Subcutaneous adipose tissue (tissue), 4 donors: ENCODE results near the gene FGR. TPM values are rescaled to one million over a fixed set of nuclear protein-coding genes. Genes with fewer than 3 reads are reported as not detected.

Source experiments
- total RNA-seq, 4 donors: library from RNA; depleted of rRNA; stranded (reverse); fragments of >200 nt; gene quantifications; one replicate each; pipeline ENCODE4 v1.1.0, GENCODE V29; 2016
- TF ChIP-seq, protein P1 (sequence below): fragments of 450-650 bp; IDR thresholded peaks from one replicate; pipeline ENCODE4 v1.5.1; 2016; ENCODE audit warnings: low read depth, mild to moderate bottlenecking, control low read depth, antibody characterized with exemption, moderate library complexity

FGR gene
- total RNA-seq, 4 donors from 2014 or later: 22.4 to 179 (median 44.6) TPM

- TF ChIP-seq, protein P1, sequence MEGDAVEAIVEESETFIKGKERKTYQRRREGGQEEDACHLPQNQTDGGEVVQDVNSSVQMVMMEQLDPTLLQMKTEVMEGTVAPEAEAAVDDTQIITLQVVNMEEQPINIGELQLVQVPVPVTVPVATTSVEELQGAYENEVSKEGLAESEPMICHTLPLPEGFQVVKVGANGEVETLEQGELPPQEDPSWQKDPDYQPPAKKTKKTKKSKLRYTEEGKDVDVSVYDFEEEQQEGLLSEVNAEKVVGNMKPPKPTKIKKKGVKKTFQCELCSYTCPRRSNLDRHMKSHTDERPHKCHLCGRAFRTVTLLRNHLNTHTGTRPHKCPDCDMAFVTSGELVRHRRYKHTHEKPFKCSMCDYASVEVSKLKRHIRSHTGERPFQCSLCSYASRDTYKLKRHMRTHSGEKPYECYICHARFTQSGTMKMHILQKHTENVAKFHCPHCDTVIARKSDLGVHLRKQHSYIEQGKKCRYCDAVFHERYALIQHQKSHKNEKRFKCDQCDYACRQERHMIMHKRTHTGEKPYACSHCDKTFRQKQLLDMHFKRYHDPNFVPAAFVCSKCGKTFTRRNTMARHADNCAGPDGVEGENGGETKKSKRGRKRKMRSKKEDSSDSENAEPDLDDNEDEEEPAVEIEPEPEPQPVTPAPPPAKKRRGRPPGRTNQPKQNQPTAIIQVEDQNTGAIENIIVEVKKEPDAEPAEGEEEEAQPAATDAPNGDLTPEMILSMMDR: no peak
Observed at GRCh38 chr1:27622828-27623227, 12.2 kb downstream of the FGR start.

DNA sequence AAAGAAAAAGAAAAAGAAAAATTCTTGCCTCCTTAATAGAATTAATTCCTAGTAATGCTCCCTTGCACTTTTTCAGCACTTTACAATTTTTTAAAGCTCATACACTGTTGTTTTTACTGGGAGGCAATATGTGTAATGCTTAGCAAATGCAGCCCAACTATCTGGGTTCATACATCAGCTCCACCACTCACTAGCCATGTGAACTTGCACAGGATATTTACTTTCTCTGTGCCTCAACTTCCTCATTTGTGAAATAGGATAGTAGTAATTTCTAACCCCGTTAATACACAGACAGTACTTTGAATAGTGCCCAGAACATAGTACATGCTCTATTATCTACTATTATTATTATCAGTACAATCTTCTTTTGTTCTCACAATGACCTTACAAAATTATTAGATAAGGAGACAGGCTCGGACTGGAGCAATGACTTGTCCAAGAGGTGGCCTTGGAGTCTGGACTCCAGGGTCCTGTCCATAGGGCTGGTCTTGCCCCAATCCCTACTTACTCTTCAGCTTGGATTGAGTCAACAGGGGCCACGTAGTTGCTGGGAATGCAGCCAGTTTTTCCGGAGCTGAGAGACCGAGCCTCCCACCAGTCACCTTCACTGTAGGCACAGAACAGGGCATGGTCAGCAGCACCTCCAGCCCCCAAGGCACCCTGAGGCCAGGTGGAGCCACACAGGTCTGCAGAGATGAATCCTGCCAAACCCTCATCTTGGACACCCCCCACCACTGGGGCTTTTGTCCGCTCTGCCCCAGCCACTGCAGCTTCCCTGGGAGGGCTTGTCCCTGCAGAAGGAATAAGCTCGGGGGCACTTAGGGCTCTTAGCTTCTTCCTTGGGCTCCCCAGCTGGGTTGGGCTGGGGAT is 13.7 kb downstream of the FGR start:
- TF ChIP-seq, protein P1: no peak

GRCh38 chr1:27618341-27619082 is 16.5 kb downstream of the FGR start:
- TF ChIP-seq, protein P1: no peak

- TF ChIP-seq, protein P1: no peak
Observed at GRCh38 chr1:27617420-27617819, 17.6 kb downstream of the FGR start.

GRCh38 chr1:27616441-27616840 is 18.5 kb downstream of the FGR start:
- TF ChIP-seq, protein P1: no peak

- TF ChIP-seq, protein P1: no peak
Observed at GRCh38 chr1:27615346-27616192, 19.4 kb downstream of the FGR start.
